GM23338 (cell line): Measurements from ENCODE around the gene BCCIP.

Experiments
- CREB1 ChIP-seq: fragments of 250-450 bp; sonication (Bioruptor Pico); IDR thresholded peaks from 2 replicates; pipeline ENCODE4 v1.5.0; 2020; ENCODE audit warnings: low read depth, mild to moderate bottlenecking, moderate library complexity
- CTCF ChIP-seq, 2 experiments: fragments of 200-600 bp in 1 of 2; sonication (generic) in 1 of 2; conservative IDR thresholded peaks; 2 replicates each; pipeline versions ENCODE4 v1.5.1 to v1.6.1; 2016 to 2017; ENCODE audit warnings: antibody characterized with exemption in 2 of 2, low read depth in 2 of 2, mild to moderate bottlenecking in 2 of 2, moderate library complexity in 1 of 2
- ETS1 ChIP-seq: IDR thresholded peaks from 2 replicates; pipeline ENCODE4 v1.6.1; 2016; ENCODE audit warnings: antibody characterized with exemption
- EZH2 ChIP-seq: fragments of 200-600 bp; sonication (generic); IDR thresholded peaks from one replicate; pipeline ENCODE4 v1.8.0; 2017; ENCODE audit warnings: antibody characterized with exemption, mild to moderate bottlenecking, low read depth; ENCODE audit not compliant: unreplicated experiment
- EZH2phosphoT487 ChIP-seq: fragments of 200-600 bp; sonication (generic); IDR thresholded peaks from one replicate; pipeline ENCODE4 v1.8.1; 2018; ENCODE audit warnings: antibody characterized with exemption; ENCODE audit not compliant: unreplicated experiment
- JUNB ChIP-seq: IDR thresholded peaks from one replicate; pipeline ENCODE4 v1.6.1; 2016; ENCODE audit warnings: antibody characterized with exemption; ENCODE audit not compliant: unreplicated experiment
- NANOG ChIP-seq: IDR thresholded peaks from 2 replicates; pipeline ENCODE4 v1.6.1; 2016; ENCODE audit warnings: antibody characterized with exemption, borderline replicate concordance
- POLR2AphosphoS5 ChIP-seq: IDR thresholded peaks from 2 replicates; pipeline ENCODE4 v1.6.1; 2016; ENCODE audit warnings: antibody characterized with exemption, low read depth
- REST ChIP-seq: IDR thresholded peaks from one replicate; pipeline ENCODE4 v1.6.1; 2018; ENCODE audit warnings: antibody characterized with exemption; ENCODE audit not compliant: unreplicated experiment
- STAT1 ChIP-seq: IDR thresholded peaks from one replicate; pipeline ENCODE4 v1.6.1; 2016; ENCODE audit warnings: antibody characterized with exemption; ENCODE audit not compliant: unreplicated experiment
- ZNF114 ChIP-seq: fragments of 250-450 bp; sonication (Bioruptor Pico); IDR thresholded peaks from 2 replicates; pipeline ENCODE4 v1.5.0; 2020; ENCODE audit warnings: mild to moderate bottlenecking, moderate library complexity
- ZNF331 ChIP-seq: fragments of 250-450 bp; sonication (Bioruptor Pico); IDR thresholded peaks from 2 replicates; pipeline ENCODE4 v1.5.0; 2020; ENCODE audit warnings: low read depth, mild to moderate bottlenecking, moderate library complexity
- ZNF462 ChIP-seq: fragments of 250-450 bp; sonication (Bioruptor Pico); IDR thresholded peaks from 2 replicates; pipeline ENCODE4 v1.5.0; 2020; ENCODE audit warnings: mild to moderate bottlenecking, moderate library complexity

GRCh38 chr10:125850766-125851731 is 27.7 kb downstream of the BCCIP start:
- TF ChIP-seq CTCF (conservative IDR thresholded peaks at IDR 0.05; ENCODE audit: low read depth in 2 of 2), result no peak
- TF ChIP-seq CREB1 (CRISPR knock-in tag), result no peak
- TF ChIP-seq POLR2AphosphoS5, result no peak
- no peak for TF ChIP-seq EZH2
- no peak for TF ChIP-seq EZH2phosphoT487
- TF ChIP-seq REST, result no peak
- TF ChIP-seq ZNF114 (CRISPR knock-in tag), result no peak
- TF ChIP-seq ETS1, result no peak
- no peak for TF ChIP-seq JUNB
- no peak for TF ChIP-seq ZNF331 (CRISPR knock-in tag)
- TF ChIP-seq STAT1, result no peak
- no peak for TF ChIP-seq ZNF462 (CRISPR knock-in tag)
- no peak for TF ChIP-seq NANOG
